HG03565 (cell line): ENCODE measurements around the gene KCNN3.
A peak's percentile ranks its signal among the peaks of the same experiment; 100 is the strongest.

Source experiments
- ATAC-seq: cut with Tn5 transposase; IDR thresholded peaks from one replicate; pipeline ENCODE4 v1.9.1; 2021; ENCODE audit warnings: mild to moderate bottlenecking, moderate library complexity; ENCODE audit not compliant: unreplicated experiment

Gene KCNN3

GRCh38 chr1:154797175-154797574 lies 72.9 kb downstream of the KCNN3 start:
- no peak for ATAC-seq

- no peak for ATAC-seq
These were observed 73.7 kb downstream of the KCNN3 start for GRCh38 chr1:154796303-154796892.

GRCh38 chr1:154794608-154795007 lies 75.5 kb downstream of the KCNN3 start:
- ATAC-seq = no peak

- no peak for ATAC-seq
These were observed 76.4 kb downstream of the KCNN3 start for GRCh38 chr1:154793685-154794084.

GRCh38 chr1:154792899-154793298 lies 77.2 kb downstream of the KCNN3 start:
- no peak for ATAC-seq

GRCh38 chr1:154791292-154792166 lies 78.6 kb downstream of the KCNN3 start:
- ATAC-seq = peak; percentile 67

- no peak for ATAC-seq
These were observed 81.2 kb downstream of the KCNN3 start for GRCh38 chr1:154788886-154789285.

- no peak for ATAC-seq
These were observed 81.8 kb downstream of the KCNN3 start for GRCh38 chr1:154788110-154788870.

GRCh38 chr1:154786804-154787570 lies 83.1 kb downstream of the KCNN3 start:
- no peak for ATAC-seq

- ATAC-seq = peak; percentile 68
These were observed 85.1 kb downstream of the KCNN3 start for GRCh38 chr1:154784924-154785531.

GRCh38 chr1:154784416-154784815 lies 85.7 kb downstream of the KCNN3 start:
- no peak for ATAC-seq

- ATAC-seq = no peak
These were observed 86.1 kb downstream of the KCNN3 start for GRCh38 chr1:154783976-154784375.

- no peak for ATAC-seq
These were observed 89.5 kb downstream of the KCNN3 start for GRCh38 chr1:154780541-154780940.

GRCh38 chr1:154779551-154780189 lies 90.4 kb downstream of the KCNN3 start:
- ATAC-seq = no peak

- no peak for ATAC-seq
These were observed 91.1 kb downstream of the KCNN3 start for GRCh38 chr1:154778944-154779343.

GRCh38 chr1:154778275-154778674 lies 91.8 kb downstream of the KCNN3 start:
- ATAC-seq = no peak

GRCh38 chr1:154777781-154778180 lies 92.3 kb downstream of the KCNN3 start:
- no peak for ATAC-seq

GRCh38 chr1:154777154-154777553 lies 92.9 kb downstream of the KCNN3 start:
- no peak for ATAC-seq

GRCh38 chr1:154775621-154776605 lies 94.2 kb downstream of the KCNN3 start:
- ATAC-seq = no peak
